Hepatocyte (in vitro differentiated cells): ENCODE measurements around the gene CDC42BPA.

Experiments
- CTCF ChIP-seq: fragments of 200-600 bp; sonication (generic); IDR thresholded peaks from 2 replicates; pipeline ENCODE4 v1.5.1; 2016; ENCODE audit warnings: antibody characterized with exemption, mild to moderate bottlenecking; ENCODE audit not compliant: poor library complexity
- EZH2 ChIP-seq: fragments of 200-600 bp; sonication (generic); IDR thresholded peaks from 2 replicates; pipeline ENCODE4 v1.6.1; 2016; ENCODE audit warnings: antibody characterized with exemption, mild to moderate bottlenecking, borderline replicate concordance
- EZH2phosphoT487 ChIP-seq: fragments of 200-600 bp; sonication (generic); IDR thresholded peaks from one replicate; pipeline ENCODE4 v1.6.1; 2018; ENCODE audit warnings: antibody characterized with exemption, mild to moderate bottlenecking, low read depth, moderate library complexity; ENCODE audit not compliant: unreplicated experiment, severe bottlenecking

- no peak for TF ChIP-seq EZH2
- no peak for TF ChIP-seq CTCF
- TF ChIP-seq EZH2phosphoT487: no peak
Observed at GRCh38 chr1:227305894-227306626, 12.2 kb downstream of the CDC42BPA start.
